Glutamatergic neuron (in vitro differentiated cells): Measurements from ENCODE around the gene PLCL1. TPM values are rescaled to one million over a fixed set of nuclear protein-coding genes. Genes with fewer than 3 reads are reported as not detected.
"Not testable (repeated sequence)": the region's sequence is repeated elsewhere in the genome, so short reads cannot be mapped to it uniquely, and the experiment has no call there.

ENCODE experiments used
- DNase-seq: peaks from one replicate; pipeline ENCODE4 v3.0.0; 2022
- H3K27ac Mint-ChIP-seq: one replicate; pipeline ENCODE4 v1.8.0; 2020; ENCODE audit warnings: mild to moderate bottlenecking, mixed read lengths, inconsistent platforms; ENCODE audit not compliant: unreplicated experiment
- H3K27me3 Mint-ChIP-seq: one replicate; pipeline ENCODE4 v1.8.0; 2020; ENCODE audit warnings: mild to moderate bottlenecking, moderate library complexity, mixed read lengths, inconsistent platforms; ENCODE audit not compliant: unreplicated experiment
- H3K36me3 Mint-ChIP-seq: one replicate; pipeline ENCODE4 v1.8.0; 2020; ENCODE audit warnings: mild to moderate bottlenecking, mixed read lengths, inconsistent platforms; ENCODE audit not compliant: unreplicated experiment
- H3K4me1 Mint-ChIP-seq: one replicate; pipeline ENCODE4 v1.8.0; 2020; ENCODE audit warnings: mild to moderate bottlenecking, low read depth, mixed read lengths, inconsistent platforms; ENCODE audit not compliant: unreplicated experiment
- H3K4me3 Mint-ChIP-seq: one replicate; pipeline ENCODE4 v1.8.0; 2020; ENCODE audit warnings: mild to moderate bottlenecking, mixed read lengths, inconsistent platforms; ENCODE audit not compliant: unreplicated experiment
- H3K9me3 Mint-ChIP-seq: one replicate; pipeline ENCODE4 v1.8.0; 2020; ENCODE audit warnings: mild to moderate bottlenecking, moderate library complexity, mixed read lengths, inconsistent platforms; ENCODE audit not compliant: unreplicated experiment
- total RNA-seq: library from RNA; stranded (reverse); fragmentation: NEBNext Ultra II Directional; extraction: Animal tissue kit (Norgen Biotek cat#: 25700); gene quantifications from one replicate; pipeline ENCODE4 v1.2.1, GENCODE V29; 2021; ENCODE audit not compliant: unreplicated experiment
- TF ChIP-seq, protein P1 (sequence below): fragments of 200-600 bp; sonication (generic); IDR thresholded peaks from one replicate; pipeline ENCODE4 v1.5.0; 2021; ENCODE audit not compliant: partially characterized antibody, unreplicated experiment

PLCL1 gene
- total RNA-seq, 1 donor from 2014 or later: 28.8 TPM

DNA sequence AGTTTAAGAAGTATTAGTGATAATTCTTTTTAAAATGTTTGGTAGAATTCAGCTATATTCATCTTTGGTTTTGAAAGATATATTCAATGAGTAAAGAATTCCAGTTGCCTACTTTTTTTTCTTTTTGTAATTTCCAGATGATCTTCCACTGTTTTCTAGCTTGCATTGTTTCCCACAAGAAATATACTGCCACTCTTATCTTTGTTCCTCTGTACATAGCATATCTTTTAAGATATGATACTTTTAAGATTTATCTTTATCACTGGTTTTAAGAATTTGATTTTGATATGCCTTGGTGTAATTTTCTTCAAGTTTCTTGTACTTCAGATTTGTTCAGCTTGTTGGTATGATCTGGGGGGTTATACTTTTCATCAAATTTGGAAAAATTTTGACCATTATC, 374.4 kb downstream of the PLCL1 start:
- Mint-ChIP-seq H3K27me3 (no peaks in the 10 kb centered on the region), H3K36me3 (no peaks in the 10 kb centered on the region), H3K4me1 (no peaks in the 10 kb centered on the region), H3K27ac (no peak overlapping the region), H3K9me3 (no peaks in the 10 kb centered on the region), H3K4me3 (no peak overlapping the region)
- TF ChIP-seq, protein P1, sequence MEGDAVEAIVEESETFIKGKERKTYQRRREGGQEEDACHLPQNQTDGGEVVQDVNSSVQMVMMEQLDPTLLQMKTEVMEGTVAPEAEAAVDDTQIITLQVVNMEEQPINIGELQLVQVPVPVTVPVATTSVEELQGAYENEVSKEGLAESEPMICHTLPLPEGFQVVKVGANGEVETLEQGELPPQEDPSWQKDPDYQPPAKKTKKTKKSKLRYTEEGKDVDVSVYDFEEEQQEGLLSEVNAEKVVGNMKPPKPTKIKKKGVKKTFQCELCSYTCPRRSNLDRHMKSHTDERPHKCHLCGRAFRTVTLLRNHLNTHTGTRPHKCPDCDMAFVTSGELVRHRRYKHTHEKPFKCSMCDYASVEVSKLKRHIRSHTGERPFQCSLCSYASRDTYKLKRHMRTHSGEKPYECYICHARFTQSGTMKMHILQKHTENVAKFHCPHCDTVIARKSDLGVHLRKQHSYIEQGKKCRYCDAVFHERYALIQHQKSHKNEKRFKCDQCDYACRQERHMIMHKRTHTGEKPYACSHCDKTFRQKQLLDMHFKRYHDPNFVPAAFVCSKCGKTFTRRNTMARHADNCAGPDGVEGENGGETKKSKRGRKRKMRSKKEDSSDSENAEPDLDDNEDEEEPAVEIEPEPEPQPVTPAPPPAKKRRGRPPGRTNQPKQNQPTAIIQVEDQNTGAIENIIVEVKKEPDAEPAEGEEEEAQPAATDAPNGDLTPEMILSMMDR: no peak
- no peak for DNase-seq

DNA sequence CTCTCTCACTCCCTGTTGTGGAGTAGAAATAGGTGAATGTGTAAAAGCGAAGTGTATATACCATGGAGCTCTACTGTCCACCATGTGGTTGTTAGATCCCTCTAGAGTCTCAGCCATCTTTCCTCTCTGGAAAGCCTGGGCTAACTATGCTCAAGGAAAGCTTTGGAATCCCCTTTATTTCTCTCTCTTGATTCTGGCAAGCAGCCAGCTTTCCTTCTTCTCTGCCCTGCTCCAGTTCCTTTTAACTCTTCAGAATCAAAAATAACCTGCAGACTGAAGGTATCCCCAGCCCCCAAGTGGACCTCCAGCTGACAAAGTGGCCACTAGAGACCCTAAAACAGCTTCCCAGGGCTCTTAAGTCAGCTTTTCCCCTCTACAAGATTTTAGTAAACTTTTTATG, 381.9 kb downstream of the PLCL1 start:
- Mint-ChIP-seq H3K9me3 (no peaks in the 10 kb centered on the region), H3K36me3 (no peaks in the 10 kb centered on the region), H3K4me3 (no peak overlapping the region), H3K27me3 (no peaks in the 10 kb centered on the region), H3K27ac (no peak overlapping the region), H3K4me1 (no peaks in the 10 kb centered on the region)
- TF ChIP-seq, protein P1: no peak
- no peak for DNase-seq

DNA sequence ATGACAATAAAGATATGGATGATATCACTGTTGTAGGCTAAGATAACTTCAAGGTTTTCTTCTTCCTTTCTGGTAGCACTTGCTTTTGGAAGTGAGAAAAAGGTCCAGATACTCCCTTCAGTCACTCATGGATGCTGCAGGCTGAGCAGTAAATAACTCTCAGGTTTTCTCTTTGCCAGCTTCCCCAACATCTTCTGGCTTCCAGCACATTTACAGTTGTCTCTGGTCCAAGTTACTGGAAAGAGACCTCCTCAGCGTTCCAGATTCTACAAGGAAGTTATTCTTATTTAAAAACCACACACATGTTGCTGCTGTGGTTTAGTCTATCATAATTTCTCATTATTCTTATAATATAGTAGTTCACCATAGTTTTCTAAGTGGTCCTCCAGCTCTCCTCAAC, 383.4 kb downstream of the PLCL1 start:
- no peak overlapping the region for H3K27ac Mint-ChIP-seq
- TF ChIP-seq, protein P1: no peak
- no peaks in the 10 kb centered on the region for H3K27me3 Mint-ChIP-seq
- no peak for DNase-seq
- no peaks in the 10 kb centered on the region for H3K4me1 Mint-ChIP-seq
- no peak overlapping the region for H3K4me3 Mint-ChIP-seq
- no peaks in the 10 kb centered on the region for H3K9me3 Mint-ChIP-seq
- no peaks in the 10 kb centered on the region for H3K36me3 Mint-ChIP-seq

DNA sequence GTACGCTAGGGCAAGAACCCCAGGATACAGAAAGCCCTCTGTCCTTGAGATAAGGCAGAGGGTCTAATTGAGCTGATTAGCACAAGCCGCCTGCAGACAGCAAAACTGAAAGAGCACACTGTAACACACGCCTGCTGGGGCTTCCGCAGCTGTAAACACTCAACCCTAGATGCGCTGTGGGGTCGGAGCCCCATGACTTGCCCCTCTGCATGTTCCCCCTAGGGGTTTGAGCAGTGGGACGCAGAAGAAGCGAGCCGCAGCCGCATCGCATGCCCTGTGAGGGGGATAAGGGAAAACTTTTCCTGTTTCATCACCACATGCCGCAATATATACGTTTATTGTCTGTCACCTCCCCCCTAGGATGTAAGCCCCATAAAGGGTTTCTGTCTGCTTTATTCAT, 384.6 kb downstream of the PLCL1 start:
- Mint-ChIP-seq H3K27me3 (no peaks in the 10 kb centered on the region), H3K4me3 (no peak overlapping the region), H3K9me3 (no peaks in the 10 kb centered on the region), H3K36me3 (no peaks in the 10 kb centered on the region), H3K4me1 (no peaks in the 10 kb centered on the region), H3K27ac (no peak overlapping the region)
- TF ChIP-seq, protein P1: no peak
- no peak for DNase-seq

DNA sequence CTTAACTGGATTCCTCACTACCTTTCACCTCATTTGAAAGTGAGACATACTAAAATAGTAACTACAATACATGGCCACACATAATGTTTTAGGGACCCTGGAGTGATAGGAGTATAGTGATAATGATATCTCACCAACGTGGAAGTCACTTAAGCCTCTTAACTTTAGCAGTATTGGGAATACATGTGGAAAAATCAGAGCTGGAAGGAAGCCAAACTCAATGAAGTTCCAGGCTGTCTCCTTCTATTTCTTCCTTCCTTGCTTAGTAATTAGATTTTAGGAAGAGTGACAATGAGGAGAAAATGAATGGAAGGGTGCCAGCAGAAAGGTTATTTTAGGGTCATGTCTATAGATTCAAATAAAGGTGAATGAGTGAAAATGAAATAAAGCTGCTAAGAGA, 387.3 kb downstream of the PLCL1 start:
- Mint-ChIP-seq H3K27me3 (no peaks in the 10 kb centered on the region), H3K36me3 (no peaks in the 10 kb centered on the region), H3K9me3 (no peaks in the 10 kb centered on the region), H3K4me1 (no peaks in the 10 kb centered on the region), H3K4me3 (no peak overlapping the region), H3K27ac (no peak overlapping the region)
- no peak for DNase-seq
- TF ChIP-seq, protein P1: no peak

DNA sequence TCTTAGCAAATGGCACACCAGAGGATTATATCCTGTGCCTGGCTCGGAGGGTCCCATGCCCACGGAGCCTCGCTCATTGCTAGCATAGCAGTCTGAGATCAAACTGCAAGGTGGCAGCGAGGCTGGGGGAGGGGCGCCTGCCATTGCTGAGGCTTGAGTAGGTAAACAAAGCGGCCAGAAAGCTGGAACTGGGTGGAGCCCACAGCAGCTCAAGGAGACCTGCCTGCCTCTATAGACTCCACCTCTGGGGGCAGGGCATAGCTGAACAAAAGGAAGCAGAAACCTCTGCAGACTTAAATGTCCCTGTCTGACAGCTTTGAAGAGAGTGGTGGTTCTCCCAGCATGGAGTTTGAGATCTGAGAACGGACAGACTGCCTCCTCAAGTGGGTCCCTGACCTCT, 392.2 kb downstream of the PLCL1 start:
- not testable (repeated sequence) for H3K36me3 Mint-ChIP-seq, H3K27ac Mint-ChIP-seq, H3K4me3 Mint-ChIP-seq, DNase-seq, H3K27me3 Mint-ChIP-seq, H3K9me3 Mint-ChIP-seq, H3K4me1 Mint-ChIP-seq
